Kidney tubule cell (primary cell): ENCODE data around the gene RABGAP1.

Experiments used
- DNase-seq: peaks from one replicate; pipeline ENCODE4 v3.0.0-alpha.2; 2018; ENCODE audit warnings: low spot score

Gene RABGAP1

GRCh38 chr9:122944960-122945888 lies 4.4 kb downstream of the RABGAP1 start:
- DNase-seq, result no peak

- no peak for DNase-seq
Observed at GRCh38 chr9:122946461-122947005, 5.7 kb downstream of the RABGAP1 start.

DNA sequence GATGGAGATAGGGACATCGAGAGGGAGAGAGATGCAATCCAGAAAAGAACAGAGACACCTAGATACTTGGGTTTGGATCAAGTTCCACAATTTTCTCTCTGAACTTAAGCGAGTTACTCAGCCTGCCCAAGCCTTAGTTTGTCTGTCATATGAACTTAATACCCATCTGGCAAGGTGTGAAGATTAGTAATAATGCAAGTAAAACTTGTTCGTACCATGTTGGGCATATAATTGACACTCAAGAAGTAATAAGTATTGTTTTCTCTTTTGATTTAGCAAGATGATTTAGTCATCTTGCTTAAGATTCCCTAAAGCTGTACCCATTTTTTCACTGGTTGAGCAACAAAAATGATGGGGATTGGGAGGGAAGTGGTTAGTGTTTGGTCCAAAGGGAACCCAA lies 7.5 kb downstream of the RABGAP1 start:
- DNase-seq, result no peak

DNA sequence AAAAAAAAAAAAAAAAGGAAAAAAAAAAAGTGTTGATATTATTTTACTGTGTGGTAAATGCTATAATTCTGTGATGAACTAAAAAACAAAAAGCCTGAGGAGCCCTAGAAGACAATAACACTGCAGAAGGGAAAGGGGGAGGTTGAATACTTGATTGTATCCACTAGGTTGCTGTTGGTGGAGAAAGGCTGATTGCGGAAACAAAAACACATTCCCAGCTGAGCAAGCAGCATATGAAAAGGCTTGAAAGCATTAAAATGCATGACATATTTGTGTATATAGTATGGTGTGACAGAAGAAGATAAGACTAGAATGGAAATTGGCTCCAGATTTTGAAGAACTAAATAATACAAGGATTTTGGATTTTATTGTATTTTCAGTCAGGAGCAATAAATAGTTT lies 8.9 kb downstream of the RABGAP1 start:
- DNase-seq, result no peak

- no peak for DNase-seq
Observed at GRCh38 chr9:122950263-122950662, 9.4 kb downstream of the RABGAP1 start.

DNA sequence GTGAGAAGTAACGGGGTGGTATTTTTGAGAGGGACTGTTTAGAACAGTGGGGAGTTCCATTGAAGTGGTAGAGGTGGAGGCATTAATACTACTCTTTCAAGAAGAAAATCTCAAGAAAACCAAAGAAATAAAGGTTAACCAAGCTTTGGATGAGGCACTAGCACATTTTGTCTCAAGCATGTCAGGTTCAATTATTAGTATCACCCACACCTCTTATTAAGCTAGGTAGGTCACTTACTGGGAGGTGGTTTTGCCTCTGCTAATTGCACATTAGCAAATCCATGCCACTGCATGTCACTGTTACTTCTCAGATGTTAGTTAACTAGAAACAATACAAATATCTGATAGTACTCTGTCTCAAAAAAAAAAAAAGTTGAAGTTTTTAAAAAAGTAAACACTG lies 10.2 kb downstream of the RABGAP1 start:
- no peak for DNase-seq

GRCh38 chr9:122954253-122954691 lies 13.5 kb downstream of the RABGAP1 start:
- DNase-seq, result peak; percentile 27

- no peak for DNase-seq
Observed at GRCh38 chr9:122955961-122956360, 15.1 kb downstream of the RABGAP1 start.

- DNase-seq, result no peak
Observed at GRCh38 chr9:122961139-122961538, 20.3 kb downstream of the RABGAP1 start.

- DNase-seq, result no peak
Observed at GRCh38 chr9:122975196-122975595, 34.4 kb downstream of the RABGAP1 start.

DNA sequence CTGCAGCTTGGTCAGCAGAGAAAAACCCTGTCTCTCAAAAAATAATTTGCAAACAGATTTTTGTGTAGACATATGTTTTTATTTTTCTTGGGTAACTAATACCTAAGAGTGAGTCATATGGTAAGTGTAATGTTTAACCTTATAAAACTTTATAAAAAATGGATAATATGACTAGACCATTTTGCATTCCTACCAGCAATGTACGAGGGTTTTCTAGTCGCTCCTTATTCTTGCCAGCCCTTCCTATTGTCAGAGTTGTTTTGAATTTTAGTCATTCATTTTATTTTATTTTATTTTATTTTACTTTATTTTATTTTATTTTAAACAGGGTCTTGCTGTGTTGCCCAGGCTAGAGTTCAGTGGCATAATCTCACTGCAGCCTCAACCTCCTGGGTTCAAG lies 37.8 kb downstream of the RABGAP1 start:
- DNase-seq, result no peak

- DNase-seq, result no peak
Observed at GRCh38 chr9:122986010-122986409, 45.2 kb downstream of the RABGAP1 start.

DNA sequence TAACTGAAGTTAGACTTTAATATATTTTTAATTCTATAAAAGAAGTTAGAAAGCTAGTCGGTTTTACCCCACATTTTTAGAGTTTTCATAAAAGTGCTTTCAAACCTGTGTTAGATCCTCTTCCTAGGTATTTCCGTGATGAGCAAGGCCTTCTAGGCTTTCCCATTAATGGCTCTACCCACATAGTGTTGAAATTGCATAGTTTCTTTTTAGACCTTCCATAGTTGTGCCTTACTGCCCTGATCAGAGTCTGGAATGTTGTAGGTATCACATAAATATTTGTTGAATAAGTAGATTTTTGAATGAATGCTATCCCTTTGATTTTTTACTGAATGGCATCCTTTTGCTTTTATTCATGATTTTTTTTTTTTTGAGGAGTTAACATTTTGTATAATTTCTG lies 47.3 kb downstream of the RABGAP1 start:
- DNase-seq, result no peak

- no peak for DNase-seq
Observed at GRCh38 chr9:122988920-122989621, 48.3 kb downstream of the RABGAP1 start.

DNA sequence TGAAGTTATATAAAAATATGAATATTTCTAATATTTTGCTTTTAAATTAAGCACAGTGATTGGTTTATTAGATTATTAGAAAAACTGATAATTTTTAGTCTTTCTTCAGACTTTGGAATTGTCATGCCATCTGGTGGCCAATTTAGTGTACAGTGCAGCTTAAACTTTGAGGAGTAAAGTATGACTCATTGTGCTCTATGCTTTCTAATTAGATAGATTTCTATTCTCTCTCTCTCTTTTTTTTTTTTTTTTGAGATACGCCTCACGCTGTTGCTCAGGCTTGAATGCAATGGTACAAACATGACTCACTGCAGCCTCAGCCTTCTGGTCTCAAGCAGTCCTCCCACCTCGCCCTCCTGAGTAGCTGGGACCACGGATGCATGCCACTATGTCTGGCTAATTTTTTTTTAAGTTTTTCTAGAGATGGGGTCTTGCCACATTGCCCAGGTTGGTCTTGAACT lies 50.6 kb downstream of the RABGAP1 start:
- peak; percentile 92 for DNase-seq

GRCh38 chr9:122996586-122996985 lies 55.8 kb downstream of the RABGAP1 start:
- DNase-seq, result no peak

GRCh38 chr9:122998448-122998847 lies 57.6 kb downstream of the RABGAP1 start:
- no peak for DNase-seq

GRCh38 chr9:123000371-123001068 lies 59.7 kb downstream of the RABGAP1 start:
- no peak for DNase-seq

DNA sequence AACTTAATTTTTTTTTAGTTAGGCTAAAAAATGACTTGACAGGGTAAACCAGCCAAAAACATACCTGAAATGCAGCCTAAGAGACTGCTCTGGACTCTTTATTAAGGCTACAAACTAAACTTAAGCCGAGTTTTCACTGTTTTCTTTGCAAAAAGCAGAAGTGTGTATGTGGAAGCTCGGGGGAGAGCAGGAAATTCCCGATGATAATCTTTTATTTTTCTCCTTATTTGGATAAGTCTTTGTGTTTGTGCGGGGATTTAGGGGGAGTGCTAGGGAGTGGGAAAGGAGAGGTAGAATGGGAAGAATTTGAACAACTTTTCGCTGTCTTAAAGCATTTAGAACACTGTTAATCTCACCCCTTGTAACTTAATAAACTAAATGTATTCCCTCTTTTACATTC lies 61.9 kb downstream of the RABGAP1 start:
- DNase-seq, result no peak

DNA sequence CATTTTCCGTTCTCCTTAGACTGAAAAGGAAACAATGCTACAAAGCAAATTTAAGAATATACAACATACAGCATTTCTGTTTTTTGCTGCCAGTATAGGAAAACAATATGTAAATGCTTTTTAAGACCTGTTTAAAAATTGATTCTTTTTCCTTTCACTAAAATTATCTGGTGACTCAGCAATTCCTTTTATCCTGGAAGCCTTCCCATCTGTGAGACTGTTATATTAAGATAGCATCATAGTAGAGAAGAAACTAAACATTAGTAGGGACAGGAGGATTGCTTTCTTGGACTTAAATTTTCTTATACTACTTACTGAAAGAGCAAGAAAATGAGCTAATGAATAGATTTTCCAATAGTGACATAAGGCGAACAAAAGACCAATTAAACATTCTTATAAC lies 62.6 kb downstream of the RABGAP1 start:
- DNase-seq, result no peak

DNA sequence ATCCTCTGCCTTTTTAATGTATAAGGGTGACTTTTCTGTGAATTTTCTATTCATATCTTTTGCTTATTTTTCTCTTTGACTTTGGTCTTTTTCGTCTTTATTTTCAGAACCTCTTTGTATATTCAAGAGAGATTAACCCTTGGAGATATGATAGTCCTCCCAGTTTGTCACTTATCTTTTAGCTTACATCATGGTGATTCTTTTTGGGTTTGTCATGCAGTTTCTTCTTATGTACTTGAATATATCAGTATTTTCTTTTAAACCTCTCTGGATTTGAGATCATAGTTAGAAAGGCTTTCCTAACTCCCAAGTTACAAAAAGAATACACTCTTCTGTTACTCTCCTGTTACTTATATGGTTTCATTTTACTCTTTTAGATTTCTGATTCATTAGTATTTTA lies 65.1 kb downstream of the RABGAP1 start:
- DNase-seq, result no peak

DNA sequence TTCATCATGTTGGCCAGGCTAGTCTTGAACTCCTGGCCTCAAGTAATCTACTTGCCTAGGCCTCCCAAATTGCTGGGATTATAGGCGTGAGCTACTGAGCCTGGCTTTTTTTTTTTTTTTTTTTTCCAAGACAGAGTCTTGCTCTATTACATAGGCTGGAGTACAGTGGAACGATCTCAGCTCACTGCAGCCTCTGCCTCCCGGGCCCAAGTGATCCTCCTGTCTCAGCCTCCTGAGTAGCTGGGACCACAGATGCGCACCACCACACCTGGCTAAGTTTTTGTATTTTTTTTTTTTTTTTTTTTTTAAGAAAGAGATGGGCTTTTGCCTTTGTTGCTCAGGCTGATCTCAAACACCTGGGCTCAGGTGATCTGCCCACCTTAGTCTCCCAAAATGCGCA lies 66.4 kb downstream of the RABGAP1 start:
- DNase-seq, result no peak
